SU-DHL-6 (cell line): ENCODE results near the gene NPAS3.

Experiments
- H2AFZ ChIP-seq: fragments of 200-600 bp; sonication (generic); 2 replicates; pipeline ENCODE4 v1.6.1; 2014; ENCODE audit warnings: low read depth, mild to moderate bottlenecking, moderate library complexity, mixed read lengths, antibody characterized with exemption, low read length; ENCODE audit not compliant: severe bottlenecking
- H3F3A ChIP-seq: fragments of 200-600 bp; shearing (Covaris generic); 2 replicates; pipeline ENCODE4 v1.6.0; 2016; ENCODE audit warnings: antibody characterized with exemption, mild to moderate bottlenecking; ENCODE audit not compliant: insufficient read depth
- H3K27ac ChIP-seq: fragments of 200-600 bp; sonication (generic); 2 replicates; pipeline ENCODE4 v1.5.1; 2016; ENCODE audit warnings: low read depth, mild to moderate bottlenecking, low read length, moderate library complexity, mixed read lengths
- H3K27me3 ChIP-seq: fragments of 200-600 bp; sonication (generic), shearing (Covaris generic); 2 replicates; pipeline ENCODE4 v1.6.0; 2014; ENCODE audit warnings: mild to moderate bottlenecking, low read length
- H3K36me3 ChIP-seq: fragments of 200-600 bp; sonication (generic); 2 replicates; pipeline ENCODE4 v1.6.1; 2014; ENCODE audit warnings: mild to moderate bottlenecking, low read length, mixed read lengths
- H3K4me2 ChIP-seq: fragments of 300-600, 200-600 bp; shearing (Covaris generic), sonication (generic); 2 replicates; pipeline ENCODE4 v1.6.0; 2014; ENCODE audit warnings: low read length, low read depth, mild to moderate bottlenecking; ENCODE audit not compliant: poor library complexity, severe bottlenecking
- H3K4me3 ChIP-seq: fragments of 200-600 bp; sonication (generic); 2 replicates; pipeline ENCODE4 v1.5.1; 2014; ENCODE audit warnings: antibody characterized with exemption, low read length, mild to moderate bottlenecking, mixed read lengths; ENCODE audit not compliant: insufficient read depth, poor library complexity, severe bottlenecking
- H3K79me2 ChIP-seq: fragments of 200-600 bp; sonication (generic); 2 replicates; pipeline ENCODE4 v1.6.1; 2014; ENCODE audit warnings: mild to moderate bottlenecking, low read length, moderate library complexity; ENCODE audit not compliant: insufficient read depth
- H3K9ac ChIP-seq: fragments of 200-600 bp; sonication (generic); 2 replicates; pipeline ENCODE4 v1.7.0; 2014; ENCODE audit warnings: mild to moderate bottlenecking, low read length
- H3K9me2 ChIP-seq: fragments of 200-600 bp; sonication (generic); replicated peaks from 2 replicates; pipeline ENCODE4 v1.6.1; 2014; ENCODE audit warnings: low read length; ENCODE audit not compliant: insufficient read depth
- H3K9me3 ChIP-seq: fragments of 200-600 bp; sonication (generic); 2 replicates; pipeline ENCODE4 v1.6.1; 2014; ENCODE audit warnings: low read length, mixed read lengths; ENCODE audit not compliant: insufficient read depth
- H4K20me1 ChIP-seq: fragments of 200-600 bp; sonication (generic); 2 replicates; pipeline ENCODE4 v1.6.1; 2014; ENCODE audit warnings: low read depth, mild to moderate bottlenecking, antibody characterized with exemption, low read length, moderate library complexity, mixed read lengths
- EZH2phosphoT487 ChIP-seq: fragments of 200-600 bp; sonication (generic), shearing (Covaris generic); conservative IDR thresholded peaks from 2 replicates; pipeline ENCODE4 v1.6.1; 2018; ENCODE audit warnings: mild to moderate bottlenecking, antibody characterized with exemption, low read length, moderate library complexity, mixed read lengths
- TF ChIP-seq, protein P1 (sequence below): fragments of 200-600 bp; sonication (generic); IDR thresholded peaks from one replicate; pipeline ENCODE4 v1.5.1; 2017; ENCODE audit warnings: antibody characterized with exemption, mild to moderate bottlenecking, low read length, moderate library complexity; ENCODE audit not compliant: insufficient read depth, poor library complexity, severe bottlenecking

The NPAS3 gene

DNA sequence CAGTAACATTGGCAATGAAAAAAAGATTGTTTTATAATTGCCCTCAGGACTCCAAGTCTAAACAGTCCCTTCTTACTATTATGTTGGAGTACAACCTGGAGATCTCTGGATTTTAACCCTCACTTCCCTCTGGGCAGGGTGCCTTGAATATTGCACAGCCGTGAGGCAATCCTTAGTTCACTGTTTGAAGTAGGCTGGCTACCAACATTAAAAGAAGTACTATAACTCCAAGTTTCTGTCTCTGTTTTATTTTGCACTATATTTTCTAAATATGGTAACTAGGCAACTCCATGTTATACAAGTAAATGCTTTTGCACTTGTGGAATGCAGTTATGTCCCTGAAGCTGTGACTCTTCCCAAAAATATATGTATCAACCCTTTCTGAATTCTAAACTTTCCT lies 521.5 kb downstream of the NPAS3 start:
- Histone ChIP-seq H3K9ac (no peak overlapping the region), H3K9me3 (no peaks in the 10 kb centered on the region), H3K4me2 (no peak overlapping the region), H3K27me3 (no peaks in the 10 kb centered on the region), H3K36me3 (0 out of 2 replicates have a peak, but pooled peaks cover 3% of the 10 kb centered on the region), H3K4me3 (no peak overlapping the region), H3K9me2 (no peaks in the 10 kb centered on the region; the same call in 1 of the 2 replicates), H3K27ac (no peak overlapping the region), H3F3A (no peaks in the 10 kb centered on the region), H3K79me2 (no peaks in the 10 kb centered on the region), H4K20me1 (no peaks in the 10 kb centered on the region), H2AFZ (no peak overlapping the region)
- TF ChIP-seq, protein P1, sequence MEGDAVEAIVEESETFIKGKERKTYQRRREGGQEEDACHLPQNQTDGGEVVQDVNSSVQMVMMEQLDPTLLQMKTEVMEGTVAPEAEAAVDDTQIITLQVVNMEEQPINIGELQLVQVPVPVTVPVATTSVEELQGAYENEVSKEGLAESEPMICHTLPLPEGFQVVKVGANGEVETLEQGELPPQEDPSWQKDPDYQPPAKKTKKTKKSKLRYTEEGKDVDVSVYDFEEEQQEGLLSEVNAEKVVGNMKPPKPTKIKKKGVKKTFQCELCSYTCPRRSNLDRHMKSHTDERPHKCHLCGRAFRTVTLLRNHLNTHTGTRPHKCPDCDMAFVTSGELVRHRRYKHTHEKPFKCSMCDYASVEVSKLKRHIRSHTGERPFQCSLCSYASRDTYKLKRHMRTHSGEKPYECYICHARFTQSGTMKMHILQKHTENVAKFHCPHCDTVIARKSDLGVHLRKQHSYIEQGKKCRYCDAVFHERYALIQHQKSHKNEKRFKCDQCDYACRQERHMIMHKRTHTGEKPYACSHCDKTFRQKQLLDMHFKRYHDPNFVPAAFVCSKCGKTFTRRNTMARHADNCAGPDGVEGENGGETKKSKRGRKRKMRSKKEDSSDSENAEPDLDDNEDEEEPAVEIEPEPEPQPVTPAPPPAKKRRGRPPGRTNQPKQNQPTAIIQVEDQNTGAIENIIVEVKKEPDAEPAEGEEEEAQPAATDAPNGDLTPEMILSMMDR, result no peak
- TF ChIP-seq EZH2phosphoT487, result no peak

DNA sequence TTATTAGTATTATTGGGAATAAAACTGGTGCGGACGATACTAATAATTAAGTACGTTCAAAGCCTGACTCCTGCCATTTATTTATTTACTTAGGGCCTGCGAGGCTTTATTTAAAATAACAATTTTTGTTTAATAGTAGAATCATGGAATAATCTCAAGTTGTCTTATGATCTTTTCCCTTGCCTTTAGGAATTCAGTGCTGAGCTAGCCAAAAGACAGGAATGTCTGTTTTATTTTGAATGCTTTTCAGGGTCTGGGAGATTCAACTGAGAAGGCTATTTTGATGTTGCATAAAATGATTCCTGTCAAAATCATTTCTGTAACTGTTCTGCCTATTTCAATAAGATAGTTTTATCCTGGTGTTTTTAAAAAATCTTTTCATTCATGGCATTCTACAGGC lies 522.4 kb downstream of the NPAS3 start:
- no peaks in the 10 kb centered on the region for H3K79me2 ChIP-seq
- no peaks in the 10 kb centered on the region for H3K9me3 ChIP-seq

DNA sequence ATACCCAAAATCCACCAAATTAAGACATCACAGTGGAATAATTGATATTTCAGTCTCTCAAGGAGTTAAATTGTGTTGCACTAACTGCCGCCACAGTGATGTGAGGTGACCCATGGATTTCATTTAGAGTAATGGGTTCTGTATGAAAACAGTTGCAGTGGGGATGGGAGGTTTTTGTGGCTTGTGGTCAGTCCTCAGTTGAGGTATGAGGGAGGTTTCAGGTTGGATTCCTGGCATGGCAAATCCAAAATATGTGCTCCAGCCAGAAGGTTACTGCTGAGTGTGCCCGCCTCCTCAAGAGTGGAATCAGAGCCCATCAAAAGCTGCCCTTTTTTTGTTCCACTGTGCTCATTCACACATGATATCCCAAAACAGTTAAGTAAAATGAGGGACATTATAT lies 525.1 kb downstream of the NPAS3 start:
- no peaks in the 10 kb centered on the region for H3K9me2 ChIP-seq
- no peak overlapping the region for H3K27ac ChIP-seq
- no peaks in the 10 kb centered on the region for H3K79me2 ChIP-seq
- H3K27me3 ChIP-seq, result no peaks in the 10 kb centered on the region
- H3K4me2 ChIP-seq, result no peak overlapping the region
- no peak overlapping the region for H3K9ac ChIP-seq
- H3K36me3 ChIP-seq, result no peaks in the 10 kb centered on the region
- H3F3A ChIP-seq, result no peaks in the 10 kb centered on the region
- H4K20me1 ChIP-seq, result no peaks in the 10 kb centered on the region
- no peak overlapping the region for H3K4me3 ChIP-seq
- TF ChIP-seq, protein P1, result no peak
- TF ChIP-seq EZH2phosphoT487, result no peak
- H3K9me3 ChIP-seq, result no peaks in the 10 kb centered on the region
- H2AFZ ChIP-seq, result no peak overlapping the region

More for the DNA sequence above, 522.4 kb downstream of the NPAS3 start:
- no peaks in the 10 kb centered on the region for H4K20me1 ChIP-seq
- H3K9me2 ChIP-seq, result no peaks in the 10 kb centered on the region
- H3K9ac ChIP-seq, result no peak overlapping the region
- H3F3A ChIP-seq, result no peaks in the 10 kb centered on the region
- H3K4me2 ChIP-seq, result no peak overlapping the region
- TF ChIP-seq, protein P1, result no peak
- no peak for TF ChIP-seq EZH2phosphoT487
- H3K27ac ChIP-seq, result no peak overlapping the region
- H2AFZ ChIP-seq, result no peak overlapping the region
- no peak overlapping the region for H3K4me3 ChIP-seq
- H3K36me3 ChIP-seq, result 0 out of 2 replicates have a peak, but pooled peaks cover 3% of the 10 kb centered on the region
- no peaks in the 10 kb centered on the region for H3K27me3 ChIP-seq
